H1 (cell line): ENCODE measurements around the gene NPTX1. TPM values are rescaled to one million over a fixed set of nuclear protein-coding genes. Genes with fewer than 3 reads are reported as not detected.

Experiments
- BCL11A ChIP-seq, 2 experiments: IDR thresholded peaks; one replicate each; pipeline ENCODE4 v1.6.1; 2011; ENCODE audit warnings: low read depth in 2 of 2, low read length in 2 of 2, mild to moderate bottlenecking in 2 of 2
- CHD7 ChIP-seq: fragments of 300-600 bp; sonication (generic); IDR thresholded peaks from 2 replicates; pipeline ENCODE4 v1.7.1; 2012; ENCODE audit warnings: low read length, moderate library complexity, mild to moderate bottlenecking, inconsistent platforms; ENCODE audit not compliant: insufficient replicate concordance
- CTBP2 ChIP-seq: IDR thresholded peaks from 2 replicates; pipeline ENCODE4 v1.7.0; 2011; ENCODE audit warnings: borderline replicate concordance, mild to moderate bottlenecking, moderate library complexity, mixed read lengths, low read length; ENCODE audit not compliant: insufficient read depth, insufficient read length
- JUN ChIP-seq: IDR thresholded peaks from 2 replicates; pipeline ENCODE4 v1.6.1; 2011; ENCODE audit warnings: low read depth, mild to moderate bottlenecking, improper control_type of control experiment, low read length
- TBP ChIP-seq: IDR thresholded peaks from 2 replicates; pipeline ENCODE4 v1.6.1; 2011; ENCODE audit warnings: low read depth, low read length, improper control_type of control experiment
- polyA plus RNA-seq, 7 experiments: library from polyadenylated mRNA; depleted of rRNA in 3 of 7; stranded (reverse) in 5 of 7; unstranded in 2 of 7; fragments of >200 nt in 5 of 7; fragments of 200-250 nt in 2 of 7; gene quantifications; 1 replicate in 5 of 7; 2 replicates in 1 of 7; 4 replicates in 1 of 7; pipeline versions ENCODE4 v1.2.1 to v1.2.3, GENCODE V29; 2011 to 2013; ENCODE audit warnings: missing spikeins in 2 of 7, mixed read lengths in 2 of 7
- total RNA-seq: library from RNA; stranded (reverse); fragmentation: NEBNext Ultra II Directional; extraction: Animal tissue kit (Norgen Biotek cat#: 25700); gene quantifications from 2 replicates; pipeline ENCODE4 v1.2.1, GENCODE V29; 2021

The NPTX1 gene
- total and polyA plus RNA-seq, 2 of the 8 experiments (the other 6 are each of a cell fraction or from before 2014, with no cell fraction given), result 12.0 to 17.9 TPM

- TF ChIP-seq TBP (no peak), BCL11A (IDR thresholded peaks at IDR 0.05; ENCODE audit: low read depth in 2 of 2, low read length in 2 of 2) (no peak), CHD7 (no peak), JUN (no peak), CTBP2 (no peak)
Measured at GRCh38 chr17:80459234-80459633, 17.2 kb downstream of the NPTX1 start (continued).
